NB4 (cell line): Measurements from ENCODE around the gene KAT2B.

ENCODE experiments used
- DNase-seq: peaks from one replicate; pipeline ENCODE4 v3.0.0; 2010; ENCODE audit warnings: low read depth
- H3K4me3 ChIP-seq: one replicate; pipeline ENCODE4 v1.5.1; 2011; ENCODE audit warnings: mild to moderate bottlenecking, low read depth, low read length, moderate library complexity
- CTCF ChIP-seq: IDR thresholded peaks from one replicate; pipeline ENCODE4 v1.5.1; 2012; ENCODE audit warnings: low read depth, low read length
- MAX ChIP-seq: IDR thresholded peaks from 2 replicates; pipeline ENCODE4 v1.6.1; 2011; ENCODE audit warnings: low read depth, low read length
- MYC ChIP-seq: IDR thresholded peaks from 2 replicates; pipeline ENCODE4 v1.6.1; 2011; ENCODE audit warnings: low read depth, low read length
- POLR2A ChIP-seq: IDR thresholded peaks from 2 replicates; pipeline ENCODE4 v1.6.1; 2011; ENCODE audit warnings: mild to moderate bottlenecking; ENCODE audit not compliant: insufficient read length; ENCODE audit errors: extremely low read depth

The KAT2B gene

GRCh38 chr3:20059929-20060328 lies 19.7 kb downstream of the KAT2B start:
- TF ChIP-seq MAX (no peak), CTCF (no peak), POLR2A (no peak), MYC (no peak)
- DNase-seq: no peak
- no peak overlapping the region for H3K4me3 ChIP-seq

- H3K4me3 ChIP-seq: peak overlapping the region; percentile 21
- DNase-seq: peak; percentile 82
- no peak for TF ChIP-seq POLR2A
- TF ChIP-seq CTCF: no peak
- TF ChIP-seq MAX: no peak
- TF ChIP-seq MYC: no peak
Measured at GRCh38 chr3:20060974-20061685, 20.9 kb downstream of the KAT2B start.

- no peak overlapping the region for H3K4me3 ChIP-seq
- no peak for DNase-seq
- no peak for TF ChIP-seq MYC
- no peak for TF ChIP-seq POLR2A
- no peak for TF ChIP-seq CTCF
- TF ChIP-seq MAX: no peak
Measured at GRCh38 chr3:20062996-20063395, 22.8 kb downstream of the KAT2B start.

- no peak overlapping the region for H3K4me3 ChIP-seq
- TF ChIP-seq POLR2A: no peak
- no peak for TF ChIP-seq MYC
- TF ChIP-seq MAX: no peak
- no peak for TF ChIP-seq CTCF
- DNase-seq: no peak
Measured at GRCh38 chr3:20064387-20064786, 24.1 kb downstream of the KAT2B start.

- no peak for DNase-seq
- TF ChIP-seq CTCF (no peak), POLR2A (no peak), MAX (no peak)
- H3K4me3 ChIP-seq: no peak overlapping the region
Measured at GRCh38 chr3:20064796-20065564, 24.7 kb downstream of the KAT2B start.
